HG02973 (cell line): ENCODE measurements around the gene EMX1.

ENCODE experiments used
- ATAC-seq: cut with Tn5 transposase; IDR thresholded peaks from one replicate; pipeline ENCODE4 v1.9.1; 2021; ENCODE audit warnings: moderate library complexity; ENCODE audit not compliant: unreplicated experiment

Gene EMX1

GRCh38 chr2:72974436-72974754 is 57.1 kb downstream of the EMX1 start:
- no peak for ATAC-seq

- ATAC-seq: no peak
Observed at GRCh38 chr2:72975017-72975416, 57.7 kb downstream of the EMX1 start.

GRCh38 chr2:72979896-72980295 is 62.6 kb downstream of the EMX1 start:
- ATAC-seq: no peak

- no peak for ATAC-seq
Observed at GRCh38 chr2:72980535-72981217, 63.4 kb downstream of the EMX1 start.

GRCh38 chr2:72981536-72981935 is 64.2 kb downstream of the EMX1 start:
- ATAC-seq: no peak

GRCh38 chr2:72982219-72982618 is 64.9 kb downstream of the EMX1 start:
- ATAC-seq: no peak

GRCh38 chr2:72982781-72983499 is 65.6 kb downstream of the EMX1 start:
- ATAC-seq: no peak

- ATAC-seq: no peak
Observed at GRCh38 chr2:72983500-72984161, 66.3 kb downstream of the EMX1 start.

- no peak for ATAC-seq
Observed at GRCh38 chr2:72984172-72984671, 66.9 kb downstream of the EMX1 start.
